Psoas muscle (tissue), 8 donors: ENCODE data around the gene NT5M. TPM values are rescaled to one million over a fixed set of nuclear protein-coding genes. Genes with fewer than 3 reads are reported as not detected.

Experiments used
- ATAC-seq, 4 donors: fragments of 200-7000 bp; cut with Tn5 transposase; one replicate each; pipeline ENCODE4 v1.9.1; 2020; ENCODE audit warnings: moderate library complexity in 3 of 4, mild to moderate bottlenecking in 2 of 4
- DNase-seq, 2 donors: peaks; one replicate each; pipeline ENCODE4 v3.0.0-alpha.2; 2020
- H3K27ac ChIP-seq: fragments of 200-600 bp; one replicate; pipeline ENCODE4 v1.8.0; 2022
- H3K27me3 ChIP-seq, 3 donors: fragments of 200-600 bp in 1 of 3; one replicate each; pipeline versions ENCODE4 v1.6.1 to v1.8.0; 2013 to 2022; ENCODE audit warnings: low read length in 2 of 3, mild to moderate bottlenecking in 2 of 3, moderate library complexity in 1 of 3; ENCODE audit not compliant: insufficient read depth in 3 of 3
- H3K36me3 ChIP-seq, 2 donors: fragments of 200-600 bp in 1 of 2; one replicate each; pipeline versions ENCODE4 v1.6.1 to v1.8.0; 2013 to 2022; ENCODE audit warnings: low read depth in 1 of 2, mild to moderate bottlenecking in 1 of 2, moderate library complexity in 1 of 2; ENCODE audit not compliant: insufficient read depth in 1 of 2
- H3K4me1 ChIP-seq: fragments of 200-600 bp; one replicate; pipeline ENCODE4 v1.8.0; 2022
- H3K4me3 ChIP-seq: fragments of 200-600 bp; one replicate; pipeline ENCODE4 v1.8.0; 2022; ENCODE audit warnings: mild to moderate bottlenecking
- H3K9me3 ChIP-seq: fragments of 200-600 bp; one replicate; pipeline ENCODE4 v1.8.0; 2022
- CTCF ChIP-seq: fragments of 200-600 bp; IDR thresholded peaks from one replicate; pipeline ENCODE4 v1.8.0; 2022; ENCODE audit warnings: antibody characterized with exemption
- WGBS, 3 donors: extraction: QIAGEN DNeasy Blood & Tissue Kit; methylation state at CpG; one replicate each; pipeline versions ENCODE4 v1.1.6 to v1.1.7; 2013; 5-methylcytosine and 5-hydroxymethylcytosine counted together
- intact Hi-C, 2 donors: fragments of 100-400 bp; cut with DNase I; formaldehyde crosslinking; loops; one replicate each; pipeline versions ENCODE4 v1.11.0 to v1.14.2; 2022
- polyA plus RNA-seq, 3 donors: library from polyadenylated mRNA; stranded (reverse); fragments of 200-250 nt; gene quantifications; one replicate each; pipeline ENCODE4 v1.2.3, GENCODE V29; 2013
- total RNA-seq, 4 donors: library from RNA; stranded (reverse); fragmentation: NEBNext Ultra II Directional in 2 of 4; extraction: Animal tissue kit (Norgen Biotek cat#: 25700) in 2 of 4; gene quantifications; one replicate each; pipeline versions ENCODE4 v1.2.1 to v1.2.4, GENCODE V29; 2021 to 2023
- donor health status: healthy with polysubstance abuse.
- donor health status: DM: no; HTN: no; CAD: no; lungs with moderate emphysema.
- donor health status: Bipolar disorder and iron deficiency.
- donor health status: healthy.
- donor health status: DM: yes; HTN: yes; CAD: no.
- donor health status: DM: no; HTN: no; CAD: no.
- donor health status: DM: no; HTN: no; CAD: no.
- donor health status: DM: yes; HTN: yes; CAD: no.

NT5M gene
- total and polyA plus RNA-seq, 7 donors = 6.0 to 11.5 (median 8.0) TPM

DNA sequence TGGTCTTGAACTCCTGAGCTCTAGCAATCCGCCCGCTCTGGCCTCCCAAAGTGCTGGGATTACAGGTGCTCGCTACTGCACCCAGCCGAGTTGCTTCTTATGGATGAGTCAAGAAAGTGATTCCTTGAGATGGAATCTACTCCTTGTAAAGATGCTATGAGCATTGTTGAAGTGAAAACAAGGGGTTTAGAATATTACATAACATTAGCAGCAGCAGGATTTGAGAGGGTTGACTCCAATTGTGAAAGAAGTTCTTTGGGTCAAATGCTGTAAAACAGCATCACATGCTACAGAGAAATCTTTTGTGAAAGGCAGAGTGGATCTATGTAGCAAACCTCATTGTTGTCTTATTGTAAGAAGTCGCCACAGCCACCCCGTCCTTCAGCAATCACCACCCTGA, 72.7 kb downstream of the NT5M start:
- no peak overlapping the region for H3K27ac ChIP-seq
- intact Hi-C loops = no loop called here
- no peak overlapping the region for H3K4me3 ChIP-seq
- WGBS, 3 donors = 89 to 96% (median 90%) methylated on average over 6 of the region's 6 CpGs
- no peak for DNase-seq
- no peaks in the 10 kb centered on the region for H3K4me1 ChIP-seq
- H3K36me3 ChIP-seq = no peaks in the 10 kb centered on the region
- H3K9me3 ChIP-seq = no peaks in the 10 kb centered on the region
- peaks cover 0 to 5% (median 0%) of the 10 kb centered on the region in 3 donors for H3K27me3 ChIP-seq
- ATAC-seq = no peak
- TF ChIP-seq CTCF = no peak

DNA sequence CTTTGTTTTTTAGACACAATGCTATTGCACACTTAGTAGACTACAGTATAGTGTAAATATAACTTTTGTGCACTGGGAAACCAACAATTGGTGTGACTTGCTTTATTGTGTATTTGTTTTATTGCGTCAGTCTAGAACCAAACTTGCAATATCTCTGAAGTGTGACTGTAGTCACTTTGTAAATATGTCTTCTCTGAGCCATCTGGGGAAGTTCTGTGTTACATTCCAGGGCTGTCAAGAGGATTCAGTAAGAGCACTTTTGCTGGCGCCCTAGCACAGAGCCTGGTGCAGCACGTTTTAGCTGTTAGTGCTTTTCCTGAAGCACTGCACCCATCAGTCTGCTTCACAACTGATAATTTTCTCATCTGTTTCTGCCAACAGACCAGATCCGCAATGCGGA, 73.2 kb downstream of the NT5M start:
- intact Hi-C loops = no loop called here
- Histone ChIP-seq H3K4me1 (no peaks in the 10 kb centered on the region), H3K27ac (no peak overlapping the region), H3K27me3 (peaks cover 0 to 5% (median 0%) of the 10 kb centered on the region in 3 donors), H3K4me3 (no peak overlapping the region), H3K9me3 (no peaks in the 10 kb centered on the region), H3K36me3 (no peaks in the 10 kb centered on the region)
- ATAC-seq = no peak
- no peak for TF ChIP-seq CTCF
- 78% methylated on average over 5 of the region's 5 CpGs for WGBS, 3 donors
- no peak for DNase-seq

- Histone ChIP-seq H3K4me1 (no peaks in the 10 kb centered on the region), H3K36me3 (no peaks in the 10 kb centered on the region), H3K4me3 (no peak overlapping the region), H3K27ac (no peak overlapping the region), H3K9me3 (no peaks in the 10 kb centered on the region), H3K27me3 (peaks cover 0 to 5% (median 0%) of the 10 kb centered on the region in 3 donors)
- intact Hi-C loops = no loop called here
- no peak for ATAC-seq
- no peak for DNase-seq
- WGBS, 3 donors = 92 to 96% (median 93%) methylated on average over 23 of the region's 23 CpGs
- TF ChIP-seq CTCF = no peak
Measured at GRCh38 chr17:17377071-17377967, 74.1 kb downstream of the NT5M start.

DNA sequence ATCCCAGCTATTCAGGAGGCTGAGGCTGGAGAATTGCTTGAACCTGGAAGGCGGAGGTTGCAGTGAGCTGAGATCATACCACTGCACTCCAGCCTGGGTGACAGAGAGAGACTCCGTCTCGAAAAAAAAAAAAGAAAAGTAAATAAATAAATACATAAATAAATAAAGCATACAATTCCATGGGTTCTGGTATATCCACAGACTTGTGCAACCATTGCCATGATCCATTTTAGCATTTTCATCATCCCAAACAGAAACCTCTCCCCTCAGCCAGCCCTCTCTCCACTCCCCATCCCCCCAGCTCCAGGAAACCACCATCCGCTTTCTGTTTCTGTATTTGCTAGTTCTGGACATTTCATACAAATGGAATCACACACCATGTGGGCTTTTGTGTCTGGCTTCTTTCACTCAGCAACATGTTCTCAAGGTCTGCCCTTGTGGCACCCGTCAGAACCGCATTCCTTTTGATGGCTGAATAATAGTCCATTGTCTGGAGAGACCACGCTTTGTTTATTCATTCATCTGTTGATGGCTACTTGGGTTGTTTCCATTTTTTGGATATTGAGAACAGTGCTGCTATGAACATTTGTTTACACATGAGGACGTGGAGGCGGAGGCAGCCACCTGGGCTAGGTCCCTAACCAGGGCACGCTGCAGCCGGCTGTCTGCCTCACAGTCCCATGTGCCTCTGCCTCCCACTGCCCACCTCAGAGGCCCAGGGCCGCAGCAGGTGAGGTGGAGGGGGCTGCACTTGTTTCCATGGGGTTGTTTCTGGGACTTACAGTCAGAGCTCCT, 76.2 kb downstream of the NT5M start:
- H3K27ac ChIP-seq = no peak overlapping the region
- H3K27me3 ChIP-seq = peaks cover 0 to 5% (median 0%) of the 10 kb centered on the region in 3 donors
- TF ChIP-seq CTCF = no peak
- ATAC-seq (no peak), DNase-seq (no peak)
- H3K36me3 ChIP-seq = no peaks in the 10 kb centered on the region
- no peaks in the 10 kb centered on the region for H3K9me3 ChIP-seq
- 66 to 74% (median 73%) methylated on average over 12 of the region's 12 CpGs for WGBS, 3 donors
- H3K4me1 ChIP-seq = no peaks in the 10 kb centered on the region
- intact Hi-C loops = no loop called here
- H3K4me3 ChIP-seq = no peak overlapping the region
